LoVo (cell line): ENCODE results near the gene AR.

ENCODE experiments used
- DNase-seq: peaks from one replicate; pipeline ENCODE4 v3.0.0-alpha.2; 2016; ENCODE audit warnings: low spot score

AR gene

GRCh38 chrX:67543818-67544217 lies at the start of gene AR:
Gene AR, plus strand, starts transcription at chrX:67544021. Its CDS starts 1,126 bp downstream, at chrX:67545147.
- no peak for DNase-seq

- no peak for DNase-seq
Observed at GRCh38 chrX:67500617-67501016, 43.2 kb upstream of the AR start.

- DNase-seq = no peak
Observed at GRCh38 chrX:67503004-67503403, 40.8 kb upstream of the AR start.

GRCh38 chrX:67503453-67503852 lies 40.4 kb upstream of the AR start:
- DNase-seq = no peak

GRCh38 chrX:67520671-67521070 lies 23.1 kb upstream of the AR start:
- no peak for DNase-seq

- no peak for DNase-seq
Observed at GRCh38 chrX:67523002-67523681, 20.7 kb upstream of the AR start.

GRCh38 chrX:67523932-67524331 lies 19.9 kb upstream of the AR start:
- no peak for DNase-seq

- DNase-seq = no peak
Observed at GRCh38 chrX:67524428-67524827, 19.4 kb upstream of the AR start.

GRCh38 chrX:67524950-67525691 lies 18.7 kb upstream of the AR start:
- DNase-seq = no peak

GRCh38 chrX:67536564-67536963 lies 7.3 kb upstream of the AR start:
- DNase-seq = no peak

- DNase-seq = no peak
Observed at GRCh38 chrX:67538383-67538782, 5.4 kb upstream of the AR start.

- no peak for DNase-seq
Observed at GRCh38 chrX:67544281-67545035, 637 bp downstream of the AR start.

- DNase-seq = no peak
Observed at GRCh38 chrX:67545036-67545821, 1.4 kb downstream of the AR start.

GRCh38 chrX:67545893-67546495 lies 2.2 kb downstream of the AR start:
- DNase-seq = no peak

- no peak for DNase-seq
Observed at GRCh38 chrX:67546496-67547423, 2.9 kb downstream of the AR start.

- DNase-seq = peak; percentile 1
Observed at GRCh38 chrX:67555578-67556203, 11.9 kb downstream of the AR start.

GRCh38 chrX:67558267-67558666 lies 14.4 kb downstream of the AR start:
- DNase-seq = no peak

GRCh38 chrX:67563469-67564448 lies 19.9 kb downstream of the AR start:
- no peak for DNase-seq

- no peak for DNase-seq
Observed at GRCh38 chrX:67564475-67564874, 20.7 kb downstream of the AR start.
